Activated naive CD8-positive, alpha-beta T cell treated with anti-CD3 and anti-CD28 coated beads, Interleukin-2, amount 10 ng/mL, durations not matched to agents 7 days and 5 days (primary cell): ENCODE results near the gene ETV6. TPM values are rescaled to one million over a fixed set of nuclear protein-coding genes. Genes with fewer than 3 reads are reported as not detected.
A peak's percentile ranks its signal among the peaks of the same experiment; 100 is the strongest.

Source experiments
- ATAC-seq: fragments of 150-1000 bp; cut with Tn5 transposase; one replicate; pipeline ENCODE4 v1.10.0; 2021; ENCODE audit warnings: low read depth, moderate library complexity
- POLR2A ChIA-PET: fragments of 350-600 bp; sonication (Branson Sonifier 250); formaldehyde crosslinking; loops from one replicate; lab custom pipeline; 2021; ENCODE audit warnings: antibody characterized with exemption; lab: Charles Lee
- DNase-seq: peaks from one replicate; pipeline ENCODE4 v3.0.0; 2021
- H3K27ac Mint-ChIP-seq: one replicate; pipeline ENCODE4 v1.8.0; 2022; ENCODE audit warnings: mild to moderate bottlenecking, mixed read lengths
- H3K27me3 Mint-ChIP-seq: one replicate; pipeline ENCODE4 v1.8.0; 2022; ENCODE audit warnings: mild to moderate bottlenecking, moderate library complexity, mixed read lengths
- H3K36me3 Mint-ChIP-seq: one replicate; pipeline ENCODE4 v1.8.0; 2021; ENCODE audit warnings: mild to moderate bottlenecking, mixed read lengths
- H3K4me1 Mint-ChIP-seq: one replicate; pipeline ENCODE4 v1.8.0; 2021; ENCODE audit warnings: mixed read lengths
- H3K4me3 Mint-ChIP-seq: one replicate; pipeline ENCODE4 v1.8.0; 2022; ENCODE audit warnings: mild to moderate bottlenecking, moderate library complexity, mixed read lengths
- H3K9me3 Mint-ChIP-seq: one replicate; pipeline ENCODE4 v1.8.0; 2021; ENCODE audit warnings: mixed read lengths
- total RNA-seq, 2 experiments: library from RNA; stranded (reverse); gene quantifications; one replicate each; pipeline ENCODE4 v1.2.3, GENCODE V29; 2021

ETV6 gene
- total RNA-seq, 2 experiments from 2014 or later: 22.5 to 26.0 TPM

- ATAC-seq (no peak), DNase-seq (no peak)
- Mint-ChIP-seq H3K4me1 (peaks cover 14% of the 10 kb centered on the region), H3K36me3 (peaks cover 65% of the 10 kb centered on the region), H3K4me3 (no peak overlapping the region), H3K9me3 (no peaks in the 10 kb centered on the region), H3K27me3 (no peaks in the 10 kb centered on the region), H3K27ac (no peak overlapping the region)
- POLR2A ChIA-PET: no interaction called here
These were observed 238.6 kb downstream of the ETV6 start for GRCh38 chr12:11888029-11888428.

DNA sequence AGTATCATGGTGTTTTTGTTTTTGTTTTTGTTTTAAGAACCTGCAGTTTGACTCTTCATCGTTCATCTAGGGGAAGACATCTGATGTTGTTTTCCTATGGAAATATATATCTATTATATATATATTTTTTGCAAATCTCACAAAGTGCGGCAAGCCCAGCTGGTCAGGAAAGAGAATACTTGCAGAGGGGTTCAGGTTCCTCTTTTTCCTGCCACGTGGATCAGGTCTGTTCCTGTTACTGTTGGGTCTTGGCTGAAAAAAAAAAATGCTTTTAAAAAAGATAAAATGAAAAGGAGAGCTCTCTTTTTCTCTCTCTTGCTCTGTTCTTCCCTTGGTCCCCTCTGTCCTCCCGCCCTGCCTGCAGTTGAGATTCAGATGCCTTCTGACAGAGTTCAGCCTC, 241.9 kb downstream of the ETV6 start:
- H3K27ac Mint-ChIP-seq: no peak overlapping the region
- DNase-seq (no peak), ATAC-seq (no peak)
- H3K27me3 Mint-ChIP-seq: no peaks in the 10 kb centered on the region
- POLR2A ChIA-PET: interaction anchor here (0.5 to 0.7 kb wide), 2 partner anchors 14 to 37 kb away, joined by 4 to 8 read pairs; no protein-coding TSS in a partner anchor
- H3K9me3 Mint-ChIP-seq: no peaks in the 10 kb centered on the region
- peaks cover 47% of the 10 kb centered on the region for H3K36me3 Mint-ChIP-seq
- no peak overlapping the region for H3K4me3 Mint-ChIP-seq
- H3K4me1 Mint-ChIP-seq: peaks cover 16% of the 10 kb centered on the region

DNA sequence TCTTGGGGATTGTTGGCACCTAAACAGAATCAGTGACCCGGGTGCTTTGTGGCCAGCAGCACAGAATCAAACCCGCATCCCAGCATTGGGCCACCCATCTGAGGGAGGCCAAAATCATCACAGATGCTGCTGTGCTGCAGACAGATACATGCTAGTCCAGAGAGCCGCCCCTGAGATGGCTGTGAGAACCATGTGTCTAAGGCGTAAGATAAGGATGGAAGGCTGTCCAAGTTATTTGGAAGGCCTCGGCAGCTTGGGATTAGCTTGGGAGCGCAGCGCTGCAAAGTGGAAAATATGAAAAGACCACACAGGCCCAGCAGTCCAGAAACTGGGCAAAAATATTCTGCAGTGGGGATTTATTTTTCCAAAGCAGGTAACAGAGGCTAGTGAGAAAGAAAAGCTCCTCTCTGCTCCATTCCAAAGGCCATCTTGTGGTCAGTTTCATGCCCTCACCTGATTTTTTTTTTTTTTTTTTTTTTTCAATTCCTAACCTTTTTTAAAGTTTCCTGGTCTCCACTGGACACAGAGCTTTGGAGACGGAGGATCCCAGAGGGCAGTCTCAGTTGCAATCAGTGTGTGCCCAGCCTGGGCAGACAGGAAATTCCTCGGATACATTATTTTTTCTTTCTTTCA, 242.4 kb downstream of the ETV6 start:
- peaks cover 42% of the 10 kb centered on the region for H3K36me3 Mint-ChIP-seq
- POLR2A ChIA-PET: interaction anchor here (0.6 to 0.7 kb wide), 3 partner anchors 8 to 241 kb away, joined by 3 to 8 read pairs (median 6); no protein-coding TSS in a partner anchor
- H3K4me3 Mint-ChIP-seq: no peak overlapping the region
- no peaks in the 10 kb centered on the region for H3K9me3 Mint-ChIP-seq
- peaks cover 16% of the 10 kb centered on the region for H3K4me1 Mint-ChIP-seq
- H3K27ac Mint-ChIP-seq: no peak overlapping the region
- no peaks in the 10 kb centered on the region for H3K27me3 Mint-ChIP-seq
- no peak for DNase-seq
- ATAC-seq: no peak

GRCh38 chr12:11893998-11894397, 244.5 kb downstream of the ETV6 start:
- peaks cover 16% of the 10 kb centered on the region for H3K4me1 Mint-ChIP-seq
- H3K27me3 Mint-ChIP-seq: peaks cover 4% of the 10 kb centered on the region
- H3K4me3 Mint-ChIP-seq: no peak overlapping the region
- POLR2A ChIA-PET: no interaction called here
- DNase-seq: no peak
- peaks cover 29% of the 10 kb centered on the region for H3K36me3 Mint-ChIP-seq
- no peak overlapping the region for H3K27ac Mint-ChIP-seq
- H3K9me3 Mint-ChIP-seq: no peaks in the 10 kb centered on the region
- no peak for ATAC-seq

DNA sequence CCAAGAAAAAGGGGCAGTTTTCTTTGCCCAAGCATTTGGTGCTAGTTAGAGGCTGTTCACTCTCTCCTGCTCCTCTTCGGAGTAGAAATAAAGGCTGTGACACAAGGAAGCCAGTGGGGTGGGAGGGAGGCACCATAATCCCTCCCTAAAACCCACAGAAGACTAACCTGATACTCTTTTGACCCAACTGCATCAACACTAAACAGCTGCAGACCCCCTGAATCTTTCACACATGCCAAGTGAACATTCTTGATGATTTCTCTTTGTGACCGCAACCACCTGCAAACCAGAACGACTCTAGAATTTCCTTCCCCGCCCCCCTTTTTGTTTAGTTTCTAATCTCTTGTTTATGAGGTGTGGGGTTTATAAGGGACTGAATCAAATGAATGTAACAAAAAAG, 245.4 kb downstream of the ETV6 start:
- Mint-ChIP-seq H3K27ac (no peak overlapping the region), H3K27me3 (peaks cover 4% of the 10 kb centered on the region), H3K4me3 (peak overlapping the region; percentile 7), H3K4me1 (peaks cover 12% of the 10 kb centered on the region), H3K36me3 (peaks cover 21% of the 10 kb centered on the region), H3K9me3 (no peaks in the 10 kb centered on the region)
- POLR2A ChIA-PET: no interaction called here
- DNase-seq: no peak
- ATAC-seq: no peak

DNA sequence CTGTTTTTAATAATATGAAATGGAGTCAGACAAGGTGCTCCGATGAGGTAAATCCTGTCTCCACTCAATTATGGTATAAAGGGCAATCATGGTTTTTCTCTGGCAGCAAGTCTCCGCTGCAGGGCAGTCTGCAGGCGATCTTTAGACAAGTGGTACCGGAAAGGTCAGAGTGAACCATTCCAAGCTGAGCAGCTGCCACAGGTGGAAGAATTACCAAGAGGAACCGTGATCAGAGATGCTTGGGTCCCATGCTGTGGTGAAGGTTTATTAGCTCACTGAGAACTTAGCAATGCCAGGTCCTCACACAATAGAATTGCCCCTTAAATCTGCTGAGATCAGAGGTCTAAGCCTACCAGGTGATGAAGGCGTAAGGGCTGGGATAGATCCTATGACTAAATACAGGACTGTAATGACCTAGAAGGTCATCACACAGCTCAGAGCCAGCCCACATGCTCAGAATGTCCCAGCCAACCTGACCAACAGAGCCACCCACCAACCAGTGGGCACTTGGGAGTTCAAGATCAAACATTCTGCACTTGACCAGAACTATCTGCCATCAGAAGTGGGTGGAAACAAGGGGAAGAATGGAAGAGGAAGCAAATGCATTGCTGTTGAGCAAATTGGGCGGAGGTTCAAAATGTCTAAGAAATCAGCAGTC, 246.1 kb downstream of the ETV6 start:
- H3K27me3 Mint-ChIP-seq: peaks cover 4% of the 10 kb centered on the region
- H3K36me3 Mint-ChIP-seq: peaks cover 21% of the 10 kb centered on the region
- ATAC-seq (no peak), DNase-seq (no peak)
- no peak overlapping the region for H3K27ac Mint-ChIP-seq
- no peaks in the 10 kb centered on the region for H3K9me3 Mint-ChIP-seq
- H3K4me1 Mint-ChIP-seq: peaks cover 16% of the 10 kb centered on the region
- POLR2A ChIA-PET: no interaction called here
- H3K4me3 Mint-ChIP-seq: no peak overlapping the region

DNA sequence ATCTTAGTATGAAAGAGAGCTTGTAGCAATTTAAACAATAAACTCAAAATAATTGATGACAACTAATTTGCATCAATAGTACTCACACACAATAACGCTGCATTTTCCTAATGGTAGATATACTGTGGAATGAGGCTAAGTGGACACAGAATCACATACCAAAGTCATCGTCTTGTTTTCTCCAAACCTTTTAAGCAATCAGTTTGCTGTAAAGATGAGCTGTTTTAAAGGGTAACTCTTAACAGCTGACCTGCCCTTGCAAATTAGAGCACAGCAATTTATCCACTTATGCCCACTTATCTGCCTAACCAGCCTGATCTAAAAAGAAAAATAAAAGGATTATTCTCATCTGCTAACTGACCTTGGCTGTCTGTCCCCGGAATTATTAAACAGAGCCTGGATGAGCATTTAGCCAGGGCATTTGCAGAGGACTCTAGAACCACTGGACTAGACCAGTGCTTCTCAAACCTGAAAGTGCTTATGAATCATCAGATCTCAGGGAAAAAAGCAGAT, 247.0 kb downstream of the ETV6 start:
- POLR2A ChIA-PET: no interaction called here
- Mint-ChIP-seq H3K27ac (no peak overlapping the region), H3K9me3 (no peaks in the 10 kb centered on the region)

GRCh38 chr12:11897923-11898322, 248.4 kb downstream of the ETV6 start:
- Mint-ChIP-seq H3K36me3 (peaks cover 8% of the 10 kb centered on the region), H3K4me1 (peaks cover 26% of the 10 kb centered on the region), H3K27ac (no peak overlapping the region), H3K9me3 (no peaks in the 10 kb centered on the region), H3K4me3 (no peak overlapping the region), H3K27me3 (peaks cover 4% of the 10 kb centered on the region)
- ATAC-seq (no peak), DNase-seq (no peak)
- POLR2A ChIA-PET: no interaction called here

More for the DNA sequence above, 247.0 kb downstream of the ETV6 start:
- Mint-ChIP-seq H3K36me3 (peaks cover 14% of the 10 kb centered on the region), H3K27me3 (peaks cover 4% of the 10 kb centered on the region), H3K4me1 (peaks cover 17% of the 10 kb centered on the region), H3K4me3 (no peak overlapping the region)
- ATAC-seq (no peak), DNase-seq (no peak)

- Mint-ChIP-seq H3K27ac (no peak overlapping the region), H3K4me1 (peaks cover 35% of the 10 kb centered on the region), H3K27me3 (peaks cover 6% of the 10 kb centered on the region), H3K9me3 (peaks cover 6% of the 10 kb centered on the region), H3K4me3 (peak overlapping the region; percentile 16), H3K36me3 (peaks cover 7% of the 10 kb centered on the region)
- POLR2A ChIA-PET: no interaction called here
- DNase-seq (no peak), ATAC-seq (no peak)
These were observed 252.4 kb downstream of the ETV6 start for GRCh38 chr12:11901701-11902524.

DNA sequence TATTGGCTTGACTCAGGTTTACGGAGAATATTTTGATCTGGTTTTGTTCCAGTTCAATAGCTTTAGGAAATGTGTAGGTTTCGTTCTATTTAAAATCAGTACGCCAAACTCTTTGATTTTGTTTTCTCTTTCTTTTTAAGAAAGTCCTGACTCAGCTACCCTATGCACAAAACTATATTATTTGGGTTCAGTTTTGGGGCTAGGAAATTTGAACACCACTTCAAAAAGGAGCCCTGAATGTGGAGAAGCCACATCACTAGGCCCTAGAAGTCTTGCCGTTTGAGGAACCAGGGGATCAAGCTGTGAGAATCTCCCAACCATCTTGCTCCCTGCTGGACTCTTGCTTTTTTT, 253.0 kb downstream of the ETV6 start:
- Mint-ChIP-seq H3K27ac (no peak overlapping the region), H3K4me3 (peak overlapping the region; percentile 16), H3K9me3 (peaks cover 7% of the 10 kb centered on the region), H3K36me3 (peaks cover 6% of the 10 kb centered on the region), H3K4me1 (peaks cover 35% of the 10 kb centered on the region), H3K27me3 (peaks cover 6% of the 10 kb centered on the region)
- ATAC-seq: no peak
- POLR2A ChIA-PET: no interaction called here
- DNase-seq: no peak

DNA sequence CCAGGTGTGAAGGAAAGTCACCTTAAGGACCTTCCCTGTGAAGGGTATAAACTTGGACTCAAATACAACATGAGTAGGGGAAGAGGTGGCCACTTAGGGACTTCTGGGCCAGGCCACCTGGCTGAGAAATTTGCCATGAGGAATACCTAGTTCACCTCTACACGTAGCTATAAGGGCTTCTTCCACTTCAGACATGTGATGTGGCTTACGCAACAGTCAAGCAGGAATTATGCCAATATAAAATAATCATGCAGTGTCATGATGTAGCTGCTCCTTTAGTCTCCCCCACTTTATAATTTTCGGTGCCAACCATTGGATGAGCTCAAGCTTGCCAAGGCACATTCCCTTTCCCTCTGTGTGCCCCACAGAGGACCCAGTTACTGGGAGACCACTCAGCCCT, 254.7 kb downstream of the ETV6 start:
- H3K4me1 Mint-ChIP-seq: peaks cover 35% of the 10 kb centered on the region
- H3K27me3 Mint-ChIP-seq: peaks cover 8% of the 10 kb centered on the region
- DNase-seq (no peak), ATAC-seq (no peak)
- H3K36me3 Mint-ChIP-seq: peaks cover 9% of the 10 kb centered on the region
- peaks cover 12% of the 10 kb centered on the region for H3K9me3 Mint-ChIP-seq
- H3K27ac Mint-ChIP-seq: no peak overlapping the region
- H3K4me3 Mint-ChIP-seq: no peak overlapping the region
- POLR2A ChIA-PET: interaction anchor here (0.6 kb wide), 1 partner anchor 107 kb away, joined by 3 read pairs; no protein-coding TSS in a partner anchor

DNA sequence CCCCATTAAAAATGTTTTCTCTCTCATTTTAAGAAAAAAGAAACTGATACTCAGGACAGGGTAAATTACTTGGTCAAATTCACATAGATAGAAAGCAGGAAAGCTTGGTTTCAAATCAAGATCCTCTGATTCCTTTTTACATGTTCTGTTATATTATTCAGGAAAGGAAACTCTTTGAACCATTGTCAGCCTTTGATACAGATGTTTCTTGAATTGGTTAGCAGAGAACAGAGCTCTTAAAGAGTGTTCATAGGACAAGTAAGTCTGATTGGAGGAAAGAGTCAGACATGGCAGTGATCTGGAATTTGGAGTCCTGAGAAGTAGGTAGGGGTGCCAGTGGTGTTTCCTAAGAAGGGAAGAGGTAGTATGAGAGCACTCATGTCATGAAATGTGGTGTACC, 256.1 kb downstream of the ETV6 start:
- H3K27ac Mint-ChIP-seq: no peak overlapping the region
- H3K36me3 Mint-ChIP-seq: peaks cover 11% of the 10 kb centered on the region
- H3K27me3 Mint-ChIP-seq: peaks cover 8% of the 10 kb centered on the region
- POLR2A ChIA-PET: no interaction called here
- no peak overlapping the region for H3K4me3 Mint-ChIP-seq
- peaks cover 14% of the 10 kb centered on the region for H3K9me3 Mint-ChIP-seq
- DNase-seq: no peak
- H3K4me1 Mint-ChIP-seq: peaks cover 27% of the 10 kb centered on the region
- no peak for ATAC-seq

GRCh38 chr12:11906286-11906935, 256.9 kb downstream of the ETV6 start:
- H3K27me3 Mint-ChIP-seq: peaks cover 8% of the 10 kb centered on the region
- peaks cover 11% of the 10 kb centered on the region for H3K36me3 Mint-ChIP-seq
- ATAC-seq (peak; percentile 22), DNase-seq (no peak)
- peak overlapping the region; percentile 49 for H3K27ac Mint-ChIP-seq
- POLR2A ChIA-PET: no interaction called here
- peaks cover 15% of the 10 kb centered on the region for H3K9me3 Mint-ChIP-seq
- H3K4me3 Mint-ChIP-seq: no peak overlapping the region
- H3K4me1 Mint-ChIP-seq: peaks cover 26% of the 10 kb centered on the region
